HG03575 (cell line): Measurements from ENCODE around the gene ZSCAN23.
"Not testable (repeated sequence)": the region's sequence is repeated elsewhere in the genome, so short reads cannot be mapped to it uniquely, and the experiment has no call there.

Experiments
- ATAC-seq: cut with Tn5 transposase; IDR thresholded peaks from one replicate; pipeline ENCODE4 v1.9.1; 2021; ENCODE audit not compliant: unreplicated experiment, insufficient number of reproducible peaks, low FRiP score; ENCODE audit errors: extremely low read depth

The ZSCAN23 gene

GRCh38 chr6:28446818-28447511 lies 3.7 kb upstream of the ZSCAN23 start:
- no peak for ATAC-seq

- not testable (repeated sequence) for ATAC-seq
These were observed 1.5 kb upstream of the ZSCAN23 start for GRCh38 chr6:28444759-28445158.

- no peak for ATAC-seq
These were observed 705 bp downstream of the ZSCAN23 start for GRCh38 chr6:28442586-28442985.

GRCh38 chr6:28436404-28436803 lies 6.9 kb downstream of the ZSCAN23 start:
- no peak for ATAC-seq

- ATAC-seq, result no peak
These were observed 10.2 kb downstream of the ZSCAN23 start for GRCh38 chr6:28433119-28433518.

- ATAC-seq, result no peak
These were observed 13.5 kb downstream of the ZSCAN23 start for GRCh38 chr6:28429781-28430180.

GRCh38 chr6:28425944-28426541 lies 17.2 kb downstream of the ZSCAN23 start:
- no peak for ATAC-seq

- ATAC-seq, result no peak
These were observed 19.1 kb downstream of the ZSCAN23 start for GRCh38 chr6:28424163-28424562.

- no peak for ATAC-seq
These were observed 19.7 kb downstream of the ZSCAN23 start for GRCh38 chr6:28423546-28423945.

- ATAC-seq, result no peak
These were observed 29.6 kb downstream of the ZSCAN23 start for GRCh38 chr6:28413681-28414080.

GRCh38 chr6:28410767-28411166 lies 32.5 kb downstream of the ZSCAN23 start:
- no peak for ATAC-seq

- no peak for ATAC-seq
These were observed 35.1 kb downstream of the ZSCAN23 start for GRCh38 chr6:28408076-28408802.

- no peak for ATAC-seq
These were observed 35.9 kb downstream of the ZSCAN23 start for GRCh38 chr6:28407401-28407800.

- not testable (repeated sequence) for ATAC-seq
These were observed 39.4 kb downstream of the ZSCAN23 start for GRCh38 chr6:28403923-28404322.

- no peak for ATAC-seq
These were observed 41.1 kb downstream of the ZSCAN23 start for GRCh38 chr6:28402197-28402596.

GRCh38 chr6:28401172-28401571 lies 42.1 kb downstream of the ZSCAN23 start:
- no peak for ATAC-seq

GRCh38 chr6:28400122-28400451 lies 43.2 kb downstream of the ZSCAN23 start:
- ATAC-seq, result no peak

- no peak for ATAC-seq
These were observed 43.8 kb downstream of the ZSCAN23 start, which contains the start of gene ZSCAN12 for GRCh38 chr6:28399350-28400121. Gene ZSCAN12, minus strand, starts transcription at chr6:28399747. Its CDS starts 1,342 bp downstream, at chr6:28398405.

- no peak for ATAC-seq
These were observed 47.4 kb downstream of the ZSCAN23 start for GRCh38 chr6:28395918-28396317.
